Retinal pigment epithelial cell (primary cell): ENCODE data around the gene PDZD11.
"Not testable (repeated sequence)": the region's sequence is repeated elsewhere in the genome, so short reads cannot be mapped to it uniquely, and the experiment has no call there.

ENCODE experiments used
- DNase-seq: peaks from one replicate; pipeline ENCODE4 v3.0.0-alpha.2; 2010; ENCODE audit warnings: low read depth
- H3K4me3 ChIP-seq: 2 replicates; pipeline ENCODE4 v1.5.1; 2011; ENCODE audit warnings: mild to moderate bottlenecking, low read length, control low read depth, moderate library complexity
- TF ChIP-seq, protein P1 (sequence below): conservative IDR thresholded peaks from 2 replicates; pipeline ENCODE4 v1.5.1; 2011; ENCODE audit warnings: low read depth, low read length, control low read depth, inconsistent platforms

PDZD11 gene

DNA sequence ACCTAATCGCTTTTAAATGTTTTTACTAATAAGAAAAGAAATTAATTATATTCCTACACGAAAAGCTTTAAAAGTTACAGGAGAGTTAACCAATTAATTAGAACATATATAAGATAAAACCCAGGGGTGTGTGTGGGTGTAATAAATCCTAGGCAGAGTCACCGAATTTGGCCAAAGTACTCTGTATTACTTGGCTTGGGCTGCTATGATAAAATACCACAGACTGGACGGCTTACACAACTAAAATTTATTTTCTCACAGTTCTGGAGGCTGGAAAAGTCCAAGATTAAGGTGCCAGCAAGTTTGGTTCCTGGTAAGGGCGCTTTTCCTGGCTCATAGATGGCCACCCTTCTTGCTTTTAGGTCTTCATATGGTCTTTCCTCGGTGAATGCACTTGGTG, 44.8 kb downstream of the PDZD11 start:
- H3K4me3 ChIP-seq: no peak overlapping the region
- TF ChIP-seq, protein P1, sequence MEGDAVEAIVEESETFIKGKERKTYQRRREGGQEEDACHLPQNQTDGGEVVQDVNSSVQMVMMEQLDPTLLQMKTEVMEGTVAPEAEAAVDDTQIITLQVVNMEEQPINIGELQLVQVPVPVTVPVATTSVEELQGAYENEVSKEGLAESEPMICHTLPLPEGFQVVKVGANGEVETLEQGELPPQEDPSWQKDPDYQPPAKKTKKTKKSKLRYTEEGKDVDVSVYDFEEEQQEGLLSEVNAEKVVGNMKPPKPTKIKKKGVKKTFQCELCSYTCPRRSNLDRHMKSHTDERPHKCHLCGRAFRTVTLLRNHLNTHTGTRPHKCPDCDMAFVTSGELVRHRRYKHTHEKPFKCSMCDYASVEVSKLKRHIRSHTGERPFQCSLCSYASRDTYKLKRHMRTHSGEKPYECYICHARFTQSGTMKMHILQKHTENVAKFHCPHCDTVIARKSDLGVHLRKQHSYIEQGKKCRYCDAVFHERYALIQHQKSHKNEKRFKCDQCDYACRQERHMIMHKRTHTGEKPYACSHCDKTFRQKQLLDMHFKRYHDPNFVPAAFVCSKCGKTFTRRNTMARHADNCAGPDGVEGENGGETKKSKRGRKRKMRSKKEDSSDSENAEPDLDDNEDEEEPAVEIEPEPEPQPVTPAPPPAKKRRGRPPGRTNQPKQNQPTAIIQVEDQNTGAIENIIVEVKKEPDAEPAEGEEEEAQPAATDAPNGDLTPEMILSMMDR: no peak
- no peak for DNase-seq

- DNase-seq, H3K4me3 ChIP-seq: not testable (repeated sequence)
Observed at GRCh38 chrX:70243601-70244000, 46.1 kb downstream of the PDZD11 start.

DNA sequence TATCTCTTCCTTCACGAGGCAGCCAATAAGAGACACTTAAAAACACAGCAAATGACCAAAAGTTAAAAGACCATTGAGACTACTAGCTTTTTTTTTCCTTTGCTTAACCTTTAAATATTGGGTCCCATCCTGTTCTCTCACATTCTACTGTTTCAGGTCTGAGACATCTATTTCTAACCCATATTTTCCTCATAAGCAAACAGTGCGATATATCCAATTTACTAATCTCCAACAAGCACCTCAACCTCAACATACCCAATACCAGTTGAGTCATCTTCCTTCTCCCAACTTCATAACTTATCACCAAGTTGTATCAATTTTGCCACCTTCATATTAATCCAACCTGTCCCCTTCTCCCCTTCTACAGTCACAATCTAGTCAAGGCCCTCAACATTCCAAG, 48.2 kb downstream of the PDZD11 start:
- DNase-seq: no peak
- no peak overlapping the region for H3K4me3 ChIP-seq
- TF ChIP-seq, protein P1: no peak

GRCh38 chrX:70240751-70241150, 49.0 kb downstream of the PDZD11 start:
- DNase-seq: no peak
- H3K4me3 ChIP-seq: no peak overlapping the region
- TF ChIP-seq, protein P1: no peak
